IMR-90 (cell line): ENCODE data around the gene HAND2. TPM values are rescaled to one million over a fixed set of nuclear protein-coding genes. Genes with fewer than 3 reads are reported as not detected.

ENCODE experiments used
- ATAC-seq: fragments of 200-7000 bp; cut with Tn5 transposase; 2 replicates; pipeline ENCODE4 v1.9.1; 2020; ENCODE audit warnings: low read depth, mild to moderate bottlenecking, moderate library complexity
- BruUV-seq: library from RNA; stranded (reverse); fragments of 400-500 nt; replicated peaks from 2 replicates; lab custom pipeline; 2021; lab: Mats Ljungman, UMichigan
- CTCF ChIA-PET: fragments of 300-600 bp; formaldehyde crosslinking; extraction: SDS; loops from one replicate; lab custom pipeline; 2021; ENCODE audit warnings: antibody characterized with exemption; lab: Yijun Ruan, JAX
- POLR2A ChIA-PET: fragments of 300-600 bp; sonication (Branson Sonifier 250); formaldehyde crosslinking; loops from one replicate; lab custom pipeline; 2022; ENCODE audit warnings: antibody characterized with exemption; ENCODE audit not compliant: unreplicated experiment; lab: Charles Lee
- DNase-seq: peaks from one replicate; pipeline ENCODE4 v3.0.0; 2013
- H2AFZ ChIP-seq: replicated peaks from 2 replicates; pipeline ENCODE3; 2013; ENCODE audit warnings: low read length, mild to moderate bottlenecking; ENCODE audit not compliant: poor library complexity
- H2AK5ac ChIP-seq: 2 replicates; pipeline ENCODE4 v1.6.1; 2013; ENCODE audit warnings: low read depth, low read length, inconsistent platforms
- H2AK9ac ChIP-seq: replicated peaks from 2 replicates; pipeline ENCODE3; 2013; ENCODE audit warnings: mild to moderate bottlenecking, low read depth, low read length, moderate library complexity; ENCODE audit not compliant: poor library complexity
- H2BK120ac ChIP-seq: 2 replicates; pipeline ENCODE4 v1.6.1; 2013; ENCODE audit warnings: low read depth, low read length, inconsistent platforms
- H2BK15ac ChIP-seq: 3 replicates; pipeline ENCODE4 v1.6.1; 2013; ENCODE audit warnings: low read depth, low read length, inconsistent platforms
- H2BK20ac ChIP-seq: 2 replicates; pipeline ENCODE4 v1.6.1; 2013; ENCODE audit warnings: low read depth, mild to moderate bottlenecking, inconsistent platforms, low read length, moderate library complexity
- H2BK5ac ChIP-seq: 2 replicates; pipeline ENCODE4 v1.6.1; 2013; ENCODE audit warnings: mild to moderate bottlenecking, low read depth, low read length, inconsistent platforms; ENCODE audit not compliant: poor library complexity, severe bottlenecking
- H3K14ac ChIP-seq: replicated peaks from 2 replicates; pipeline ENCODE4 v1.6.1; 2013; ENCODE audit warnings: low read depth, low read length, inconsistent platforms
- H3K18ac ChIP-seq: 2 replicates; pipeline ENCODE4 v1.6.1; 2013; ENCODE audit warnings: low read depth, low read length, control low read depth
- H3K23ac ChIP-seq: 2 replicates; pipeline ENCODE4 v1.6.1; 2013; ENCODE audit warnings: low read depth, low read length, inconsistent platforms
- H3K27ac ChIP-seq: 2 replicates; pipeline ENCODE4 v1.5.1; 2013; ENCODE audit warnings: mild to moderate bottlenecking, control low read depth, low read length; ENCODE audit not compliant: insufficient read depth
- H3K27me3 ChIP-seq: 2 replicates; pipeline ENCODE4 v1.6.1; 2013; ENCODE audit warnings: low read length; ENCODE audit not compliant: control insufficient read depth, insufficient read depth
- H3K36me3 ChIP-seq: 2 replicates; pipeline ENCODE4 v1.6.1; 2013; ENCODE audit warnings: low read length, mixed read lengths; ENCODE audit not compliant: control insufficient read depth, insufficient read depth
- H3K4ac ChIP-seq: 2 replicates; pipeline ENCODE4 v1.6.1; 2013; ENCODE audit warnings: low read depth, low read length, inconsistent platforms
- H3K4me1 ChIP-seq: 2 replicates; pipeline ENCODE4 v1.6.1; 2013; ENCODE audit warnings: low read length, mixed read lengths; ENCODE audit not compliant: control insufficient read depth, insufficient read depth
- H3K4me2 ChIP-seq: 2 replicates; pipeline ENCODE4 v1.6.1; 2013; ENCODE audit warnings: low read depth, mild to moderate bottlenecking, control low read depth, low read length, moderate library complexity
- H3K4me3 ChIP-seq: 2 replicates; pipeline ENCODE4 v1.5.1; 2013; ENCODE audit warnings: low read depth, mild to moderate bottlenecking, control low read depth, low read length, moderate library complexity; ENCODE audit not compliant: insufficient read depth
- H3K56ac ChIP-seq: 2 replicates; pipeline ENCODE4 v1.6.1; 2013; ENCODE audit warnings: low read length, inconsistent platforms; ENCODE audit not compliant: insufficient read depth; ENCODE audit errors: extremely low read depth
- H3K79me1 ChIP-seq, 2 experiments: 2 replicates each; pipeline ENCODE4 v1.6.1; 2013; ENCODE audit warnings: low read length in 2 of 2, inconsistent platforms in 1 of 2, low read depth in 1 of 2
- H3K9ac ChIP-seq: 2 replicates; pipeline ENCODE4 v1.6.1; 2013; ENCODE audit warnings: low read depth, low read length, control low read depth
- H3K9me1 ChIP-seq: 2 replicates; pipeline ENCODE4 v1.6.1; 2013; ENCODE audit warnings: low read length, inconsistent platforms; ENCODE audit not compliant: insufficient read depth
- H3K9me3 ChIP-seq: 2 replicates; pipeline ENCODE4 v1.6.1; 2013; ENCODE audit warnings: low read length; ENCODE audit not compliant: control insufficient read depth, insufficient read depth
- H4K20me1 ChIP-seq: 2 replicates; pipeline ENCODE4 v1.6.1; 2013; ENCODE audit warnings: low read length, inconsistent platforms; ENCODE audit not compliant: insufficient read depth
- H4K5ac ChIP-seq: 2 replicates; pipeline ENCODE4 v1.6.1; 2013; ENCODE audit warnings: mild to moderate bottlenecking, low read depth, low read length, control low read depth
- H4K8ac ChIP-seq, 2 experiments: 2 replicates each; pipeline ENCODE4 v1.6.1; 2013; ENCODE audit warnings: low read depth in 2 of 2, low read length in 2 of 2, control low read depth in 1 of 2, inconsistent platforms in 1 of 2
- H4K91ac ChIP-seq: 2 replicates; pipeline ENCODE4 v1.6.1; 2013; ENCODE audit warnings: low read depth, low read length, inconsistent platforms; ENCODE audit not compliant: insufficient read depth
- CHD1 ChIP-seq: IDR thresholded peaks from 2 replicates; pipeline ENCODE4 v1.6.1; 2012; ENCODE audit warnings: low read depth, low read length, improper control_type of control experiment
- MAZ ChIP-seq: IDR thresholded peaks from 2 replicates; pipeline ENCODE4 v1.6.1; 2012; ENCODE audit warnings: low read depth, mild to moderate bottlenecking, low read length, improper control_type of control experiment, moderate library complexity, borderline replicate concordance
- NFE2L2 ChIP-seq: fragments of 150-350 bp; IDR thresholded peaks from 2 replicates; pipeline ENCODE4 v1.6.1; 2016; ENCODE audit warnings: low read depth, mild to moderate bottlenecking, low read length
- RFX5 ChIP-seq: IDR thresholded peaks from 2 replicates; pipeline ENCODE4 v1.8.0; 2012; ENCODE audit warnings: low read depth, mild to moderate bottlenecking, low read length, moderate library complexity
- SMC3 ChIP-seq: fragments of 150-350 bp; IDR thresholded peaks from 2 replicates; pipeline ENCODE4 v1.6.1; 2016; ENCODE audit warnings: low read depth, mild to moderate bottlenecking, antibody characterized with exemption, low read length, moderate library complexity
- WGBS, 2 experiments: methylation state at CpG; one replicate each; pipeline versions ENCODE4 v1.1.5 to v1.1.7; 2013; ENCODE audit warnings: missing lambda C conversion rate in 2 of 2; ENCODE audit not compliant: insufficient read length in 1 of 2; ENCODE audit errors: extremely low coverage in 2 of 2; 5-methylcytosine and 5-hydroxymethylcytosine counted together
- dilution Hi-C: fragments of 300-500 bp; cut with HindIII; formaldehyde crosslinking; loops from one replicate; pipeline ENCODE4 v1.14.3; 2018; ENCODE audit warnings: low sequenced_read_pairs; ENCODE audit not compliant: unreplicated experiment
- in situ Hi-C: fragments of 300-500 bp; cut with MboI; formaldehyde crosslinking; loops from 3 replicates; pipeline ENCODE4 v1.14.3; 2019; ENCODE audit warnings: low sequenced_read_pairs, inconsistent platforms, mixed read lengths
- intact Hi-C: fragments of 100-400 bp; cut with micrococcal nuclease; formaldehyde crosslinking; loops from 2 replicates; pipeline ENCODE4 v1.10.0; 2022
- polyA plus RNA-seq, 3 experiments: library from polyadenylated mRNA; depleted of rRNA; stranded (reverse); fragments of >200 nt; gene quantifications; 2 replicates each; pipeline ENCODE4 v1.2.3, GENCODE V29; 2012; ENCODE audit warnings: low replicate concordance in 1 of 3
- total RNA-seq: library from RNA; depleted of rRNA; stranded (reverse); fragments of >200 nt; gene quantifications from 2 replicates; pipeline ENCODE4 v1.2.3, GENCODE V29; 2012

Gene HAND2
- total and polyA plus RNA-seq, 2 of the 4 experiments (the other 2 are of a cell fraction), result 0.36 to 0.97 TPM

- Histone ChIP-seq H3K4ac (no peak overlapping the region), H3K79me1 (no peaks in the 10 kb centered on the region), H3K36me3 (no peaks in the 10 kb centered on the region), H3K4me3 (no peak overlapping the region), H2BK5ac (no peak overlapping the region), H3K56ac (no peak overlapping the region), H3K9me1 (no peaks in the 10 kb centered on the region), H3K23ac (no peak overlapping the region), H4K20me1 (no peaks in the 10 kb centered on the region), H4K91ac (no peak overlapping the region), H4K5ac (no peak overlapping the region), H2BK20ac (no peak overlapping the region), H2AK5ac (no peak overlapping the region), H2AK9ac (no peak overlapping the region), H2AFZ (peak overlapping the region; percentile 61), H3K4me1 (no peaks in the 10 kb centered on the region), H3K14ac (no peak overlapping the region), H3K9me3 (peaks cover 12% of the 10 kb centered on the region; the same call in 1 of the 2 replicates), H3K18ac (no peak overlapping the region), H3K27ac (no peak overlapping the region), H4K8ac (no peak overlapping the region), H3K4me2 (no peak overlapping the region), H2BK120ac (no peak overlapping the region), H3K27me3 (peaks cover 79% of the 10 kb centered on the region), H2BK15ac (no peak overlapping the region), H3K9ac (no peak overlapping the region)
- TF ChIP-seq CHD1, result no peak
- TF ChIP-seq RFX5, result no peak
- TF ChIP-seq NFE2L2, result no peak
- no peak for TF ChIP-seq SMC3
- TF ChIP-seq MAZ, result no peak
- dilution Hi-C loops, result no loop called here
- ChIA-PET CTCF (interaction anchor here (0.9 to 1.4 kb wide), 4 partner anchors 321 to 812 kb away, joined by 3 to 5 read pairs (median 3); no protein-coding TSS in a partner anchor), POLR2A (no interaction called here)
- ATAC-seq (no peak), DNase-seq (no peak)
- WGBS, 2 experiments, result 41% methylated on average over 9 of the region's 35 CpGs; no CpG with 5 or more reads in 1 of the 2 experiments
- intact Hi-C loops, result loop anchor here (1.0 kb wide), 5 partner anchors 242 to 813 kb away; no protein-coding TSS in a partner anchor
- BruUV-seq, result no TSS peak
- in situ Hi-C loops, result loop anchor here (10.0 to 25.0 kb wide), 3 partner anchors 478 to 806 kb away; no protein-coding TSS in a partner anchor
Measured at GRCh38 chr4:173506597-173507211, 23.3 kb downstream of the HAND2 start.
